HG02870 (cell line): ENCODE results near the gene KATNB1.
"Not testable (repeated sequence)": the region's sequence is repeated elsewhere in the genome, so short reads cannot be mapped to it uniquely, and the experiment has no call there.

Experiments used
- ATAC-seq: cut with Tn5 transposase; IDR thresholded peaks from one replicate; pipeline ENCODE4 v1.9.1; 2021; ENCODE audit warnings: mild to moderate bottlenecking, moderate library complexity; ENCODE audit not compliant: unreplicated experiment

Gene KATNB1

GRCh38 chr16:57724531-57724930, 11.0 kb upstream of the KATNB1 start:
- no peak for ATAC-seq

- no peak for ATAC-seq
These were observed 10.4 kb upstream of the KATNB1 start for GRCh38 chr16:57725151-57725550.

GRCh38 chr16:57725554-57725953, 10.0 kb upstream of the KATNB1 start:
- no peak for ATAC-seq

- no peak for ATAC-seq
These were observed 9.6 kb upstream of the KATNB1 start for GRCh38 chr16:57725976-57726375.

GRCh38 chr16:57726433-57726947, 9.1 kb upstream of the KATNB1 start:
- ATAC-seq: no peak

GRCh38 chr16:57727610-57728009, 8.0 kb upstream of the KATNB1 start:
- no peak for ATAC-seq

GRCh38 chr16:57728336-57729181, 7.0 kb upstream of the KATNB1 start:
- no peak for ATAC-seq

- no peak for ATAC-seq
These were observed 6.4 kb upstream of the KATNB1 start for GRCh38 chr16:57729182-57729484.

GRCh38 chr16:57729852-57730251, 5.7 kb upstream of the KATNB1 start:
- not testable (repeated sequence) for ATAC-seq

- no peak for ATAC-seq
These were observed 4.5 kb upstream of the KATNB1 start for GRCh38 chr16:57730771-57731730.

- ATAC-seq: no peak
These were observed 3.5 kb upstream of the KATNB1 start for GRCh38 chr16:57732037-57732436.

- no peak for ATAC-seq
These were observed 2.9 kb upstream of the KATNB1 start for GRCh38 chr16:57732714-57733113.

- no peak for ATAC-seq
These were observed 1.2 kb upstream of the KATNB1 start for GRCh38 chr16:57734308-57734924.

- peak; percentile 88 for ATAC-seq
These were observed 430 bp upstream of the KATNB1 start for GRCh38 chr16:57734925-57735754.

GRCh38 chr16:57736419-57737351, 1.1 kb downstream of the KATNB1 start:
- no peak for ATAC-seq

GRCh38 chr16:57738844-57739243, 3.3 kb downstream of the KATNB1 start:
- no peak for ATAC-seq

GRCh38 chr16:57739756-57740422, 4.3 kb downstream of the KATNB1 start:
- ATAC-seq: no peak

- ATAC-seq: no peak
These were observed 5.0 kb downstream of the KATNB1 start for GRCh38 chr16:57740423-57741071.
